ENCODE data around the gene MCTS1. TPM values are rescaled to one million over a fixed set of nuclear protein-coding genes. Genes with fewer than 3 reads are reported as not detected.

The MCTS1 gene, protein sequence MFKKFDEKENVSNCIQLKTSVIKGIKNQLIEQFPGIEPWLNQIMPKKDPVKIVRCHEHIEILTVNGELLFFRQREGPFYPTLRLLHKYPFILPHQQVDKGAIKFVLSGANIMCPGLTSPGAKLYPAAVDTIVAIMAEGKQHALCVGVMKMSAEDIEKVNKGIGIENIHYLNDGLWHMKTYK
- 6.1 TPM for total RNA-seq

DNA sequence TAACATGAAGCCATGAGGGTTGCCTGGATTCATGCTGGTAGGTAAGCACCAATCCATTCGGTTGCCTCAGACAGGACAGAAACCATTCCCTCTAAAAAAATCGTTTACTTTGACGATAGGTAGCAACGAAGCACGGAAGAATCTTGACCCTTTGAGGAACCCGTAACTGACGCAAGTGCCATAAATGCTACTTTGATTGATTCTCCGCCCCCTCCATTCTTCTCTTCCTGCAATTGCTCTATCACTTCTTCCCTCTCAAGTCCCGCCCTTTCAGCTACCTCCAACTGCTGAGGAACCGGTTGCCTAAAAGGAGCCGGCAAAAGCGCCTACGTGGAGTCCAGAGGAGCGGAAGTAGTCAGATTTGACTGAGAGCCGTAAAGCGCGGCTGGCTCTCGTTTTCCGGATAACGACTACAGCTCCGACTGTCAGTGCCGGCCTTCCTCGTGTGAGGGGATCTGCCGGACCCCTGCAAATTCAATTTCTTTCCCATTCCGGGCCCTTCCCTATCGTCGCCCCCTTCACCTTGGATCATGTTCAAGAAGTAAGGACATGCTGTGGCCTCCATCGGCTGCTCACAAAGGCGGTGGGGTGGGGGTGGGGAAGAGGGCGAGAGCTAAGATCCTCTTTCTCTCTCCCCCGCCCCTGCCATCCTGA lies at the start of gene MCTS1:
Gene MCTS1, plus strand, starts transcription at position 395 of the 654 bp plus-strand sequence. Its CDS starts 136 bp downstream, at position 531.
- Histone ChIP-seq H3K27me3 (no peaks in the 10 kb centered on the region), H3K27ac (peak within 1 kb of the TSS; percentile 77), H3K36me3 (no peaks in the 10 kb centered on the region), H3K9me3 (no peaks in the 10 kb centered on the region), H3K4me1 (peaks cover 10% of the 10 kb centered on the region), H3K4me3 (peak within 1 kb of the TSS; percentile 47 to 51)
- peak in 1 of 2 donors; percentile 14 for TF ChIP-seq POLR2A (IDR thresholded peaks at IDR 0.05)
- TF ChIP-seq, protein P1, sequence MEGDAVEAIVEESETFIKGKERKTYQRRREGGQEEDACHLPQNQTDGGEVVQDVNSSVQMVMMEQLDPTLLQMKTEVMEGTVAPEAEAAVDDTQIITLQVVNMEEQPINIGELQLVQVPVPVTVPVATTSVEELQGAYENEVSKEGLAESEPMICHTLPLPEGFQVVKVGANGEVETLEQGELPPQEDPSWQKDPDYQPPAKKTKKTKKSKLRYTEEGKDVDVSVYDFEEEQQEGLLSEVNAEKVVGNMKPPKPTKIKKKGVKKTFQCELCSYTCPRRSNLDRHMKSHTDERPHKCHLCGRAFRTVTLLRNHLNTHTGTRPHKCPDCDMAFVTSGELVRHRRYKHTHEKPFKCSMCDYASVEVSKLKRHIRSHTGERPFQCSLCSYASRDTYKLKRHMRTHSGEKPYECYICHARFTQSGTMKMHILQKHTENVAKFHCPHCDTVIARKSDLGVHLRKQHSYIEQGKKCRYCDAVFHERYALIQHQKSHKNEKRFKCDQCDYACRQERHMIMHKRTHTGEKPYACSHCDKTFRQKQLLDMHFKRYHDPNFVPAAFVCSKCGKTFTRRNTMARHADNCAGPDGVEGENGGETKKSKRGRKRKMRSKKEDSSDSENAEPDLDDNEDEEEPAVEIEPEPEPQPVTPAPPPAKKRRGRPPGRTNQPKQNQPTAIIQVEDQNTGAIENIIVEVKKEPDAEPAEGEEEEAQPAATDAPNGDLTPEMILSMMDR (IDR thresholded peaks at IDR 0.05) = no peak
- peak; percentile 66 to 81 for TF ChIP-seq POLR2AphosphoS5 (IDR thresholded peaks at IDR 0.05; ENCODE audit: insufficient read depth in 1 of 2, low read depth in 1 of 2)
- intact Hi-C loops (cut with DNase I) = loop anchor here (5.0 kb wide), 1 partner anchor 42 kb away; the partner anchor contains the start of gene CUL4B
- DNase-seq (ENCODE audit: extremely low spot score in 2 of 2) = peak in 1 of 2 donors; percentile 91

- Histone ChIP-seq H3K4me3 (no peak overlapping the region), H3K27me3 (no peaks in the 10 kb centered on the region), H3K36me3 (peaks cover 0 to 3% of the 10 kb centered on the region in 2 donors), H3K4me1 (peaks cover 8% of the 10 kb centered on the region), H3K27ac (no peak overlapping the region), H3K9me3 (no peaks in the 10 kb centered on the region)
- intact Hi-C loops (cut with DNase I) = no loop called here
- TF ChIP-seq, protein P1 (IDR thresholded peaks at IDR 0.05) = no peak
- no peak for TF ChIP-seq POLR2AphosphoS5 (IDR thresholded peaks at IDR 0.05; ENCODE audit: insufficient read depth in 1 of 2, low read depth in 1 of 2)
- no peak for TF ChIP-seq POLR2A (IDR thresholded peaks at IDR 0.05)
- no peak for DNase-seq (ENCODE audit: extremely low spot score in 2 of 2)
Observed at GRCh38 chrX:120556251-120556650, 47.6 kb upstream of the MCTS1 start.

DNA sequence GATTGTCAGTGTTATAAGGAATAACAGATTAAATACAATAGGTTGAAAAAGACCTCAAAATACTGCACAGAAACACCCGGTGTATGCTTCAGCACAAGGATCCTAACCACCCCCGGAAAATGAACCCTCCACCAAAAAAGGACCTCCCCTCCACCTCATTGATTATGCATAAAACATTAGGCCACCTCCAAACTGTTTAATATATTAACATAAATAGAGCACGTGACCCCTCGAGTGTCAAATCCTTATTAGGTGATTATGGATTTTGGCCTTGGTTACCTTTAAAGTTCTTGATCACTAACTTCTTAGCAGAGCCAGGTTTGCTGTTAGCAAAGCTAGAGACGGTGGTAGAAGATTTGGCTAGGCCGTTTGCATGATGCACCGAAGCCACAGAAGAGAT lies 44.1 kb upstream of the MCTS1 start:
- no peaks in the 10 kb centered on the region for H3K9me3 ChIP-seq
- H3K36me3 ChIP-seq = no peaks in the 10 kb centered on the region
- TF ChIP-seq POLR2A (IDR thresholded peaks at IDR 0.05) (no peak), POLR2AphosphoS5 (IDR thresholded peaks at IDR 0.05; ENCODE audit: insufficient read depth in 1 of 2, low read depth in 1 of 2) (no peak)
- TF ChIP-seq, protein P1 (IDR thresholded peaks at IDR 0.05) = no peak
- peak overlapping the region; percentile 98 for H3K27ac ChIP-seq
- no peaks in the 10 kb centered on the region for H3K27me3 ChIP-seq
- no peak for DNase-seq (ENCODE audit: extremely low spot score in 2 of 2)
- intact Hi-C loops (cut with DNase I) = loop anchor here (5.0 kb wide), 1 partner anchor 42 kb away; the partner anchor contains the start of gene MCTS1
- peak overlapping the region; percentile 52 to 61 for H3K4me3 ChIP-seq
- peaks cover 8% of the 10 kb centered on the region for H3K4me1 ChIP-seq

- intact Hi-C loops (cut with DNase I) = loop anchor here (5.0 kb wide), 1 partner anchor 42 kb away; the partner anchor contains the start of gene MCTS1
- no peak for DNase-seq (ENCODE audit: extremely low spot score in 2 of 2)
- TF ChIP-seq POLR2A (IDR thresholded peaks at IDR 0.05) = no peak
- TF ChIP-seq POLR2AphosphoS5 (IDR thresholded peaks at IDR 0.05; ENCODE audit: insufficient read depth in 1 of 2, low read depth in 1 of 2) = no peak
- TF ChIP-seq, protein P1 (IDR thresholded peaks at IDR 0.05) = no peak
- no peaks in the 10 kb centered on the region for H3K36me3 ChIP-seq
- peak overlapping the region; percentile 52 to 61 for H3K4me3 ChIP-seq
- H3K4me1 ChIP-seq = peaks cover 8% of the 10 kb centered on the region
- H3K27me3 ChIP-seq = no peaks in the 10 kb centered on the region
- peak overlapping the region; percentile 98 for H3K27ac ChIP-seq
- no peaks in the 10 kb centered on the region for H3K9me3 ChIP-seq
Observed at GRCh38 chrX:120560405-120560841, 43.5 kb upstream of the MCTS1 start.

Data from vagina (tissue), 2 donors.